ENCODE results near the gene CCL15.

Gene CCL15

DNA sequence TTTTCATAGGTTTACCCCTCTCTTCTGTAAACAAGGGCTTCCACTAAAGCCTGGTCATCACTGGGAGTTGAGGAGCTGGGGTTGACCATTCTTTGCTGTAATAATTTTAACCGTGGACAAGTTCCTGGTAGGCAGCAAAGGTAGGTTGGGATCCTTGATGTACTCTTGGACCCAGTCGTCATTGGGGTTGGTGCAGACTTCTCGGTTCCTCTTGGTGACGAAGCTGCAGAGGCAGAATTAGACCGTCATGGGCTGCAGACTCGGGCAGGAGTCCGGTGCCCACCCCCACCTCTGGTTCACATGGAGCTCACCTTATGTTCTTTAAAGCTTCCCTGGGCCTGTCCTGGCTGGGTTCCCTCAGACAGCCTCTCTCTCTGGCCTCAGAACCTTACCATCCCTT lies 23.8 kb downstream of the CCL15 start:
- no peak overlapping the region for H3K9ac ChIP-seq (ENCODE audit: low read length)
- no peaks in the 10 kb centered on the region for H3K36me3 ChIP-seq (ENCODE audit: insufficient read depth, low read length)
- H3K9me3 ChIP-seq (ENCODE audit: low read length): no peaks in the 10 kb centered on the region
- H3F3A ChIP-seq (ENCODE audit: insufficient read depth, low read length): no peaks in the 10 kb centered on the region
- no peak overlapping the region for H3K4me2 ChIP-seq (ENCODE audit: low read length)
- H4K20me1 ChIP-seq (ENCODE audit: insufficient read depth, low read length): no peaks in the 10 kb centered on the region
- H2AFZ ChIP-seq (ENCODE audit: low read length): no peak overlapping the region
- no peaks in the 10 kb centered on the region for H3K9me2 ChIP-seq (ENCODE audit: low read depth, low read length)
- no peaks in the 10 kb centered on the region for H3K4me1 ChIP-seq (ENCODE audit: insufficient read depth, low read length, severe bottlenecking)
- no peak overlapping the region for H3K4me3 ChIP-seq (ENCODE audit: low read depth, low read length, poor library complexity, severe bottlenecking)
- no peak for TF ChIP-seq CTCF (IDR thresholded peaks at IDR 0.05; ENCODE audit: low read length)
- TF ChIP-seq EZH2 (IDR thresholded peaks at IDR 0.05; ENCODE audit: borderline replicate concordance, low read length): no peak
- H3K27ac ChIP-seq (ENCODE audit: low read depth, low read length, poor library complexity, severe bottlenecking): no peak overlapping the region
- 0 out of 2 replicates have a peak, but pooled peaks cover 3% of the 10 kb centered on the region for H3K27me3 ChIP-seq (ENCODE audit: insufficient read depth, low read length)
- no peaks in the 10 kb centered on the region for H3K79me2 ChIP-seq (ENCODE audit: insufficient read depth, low read length)

DNA sequence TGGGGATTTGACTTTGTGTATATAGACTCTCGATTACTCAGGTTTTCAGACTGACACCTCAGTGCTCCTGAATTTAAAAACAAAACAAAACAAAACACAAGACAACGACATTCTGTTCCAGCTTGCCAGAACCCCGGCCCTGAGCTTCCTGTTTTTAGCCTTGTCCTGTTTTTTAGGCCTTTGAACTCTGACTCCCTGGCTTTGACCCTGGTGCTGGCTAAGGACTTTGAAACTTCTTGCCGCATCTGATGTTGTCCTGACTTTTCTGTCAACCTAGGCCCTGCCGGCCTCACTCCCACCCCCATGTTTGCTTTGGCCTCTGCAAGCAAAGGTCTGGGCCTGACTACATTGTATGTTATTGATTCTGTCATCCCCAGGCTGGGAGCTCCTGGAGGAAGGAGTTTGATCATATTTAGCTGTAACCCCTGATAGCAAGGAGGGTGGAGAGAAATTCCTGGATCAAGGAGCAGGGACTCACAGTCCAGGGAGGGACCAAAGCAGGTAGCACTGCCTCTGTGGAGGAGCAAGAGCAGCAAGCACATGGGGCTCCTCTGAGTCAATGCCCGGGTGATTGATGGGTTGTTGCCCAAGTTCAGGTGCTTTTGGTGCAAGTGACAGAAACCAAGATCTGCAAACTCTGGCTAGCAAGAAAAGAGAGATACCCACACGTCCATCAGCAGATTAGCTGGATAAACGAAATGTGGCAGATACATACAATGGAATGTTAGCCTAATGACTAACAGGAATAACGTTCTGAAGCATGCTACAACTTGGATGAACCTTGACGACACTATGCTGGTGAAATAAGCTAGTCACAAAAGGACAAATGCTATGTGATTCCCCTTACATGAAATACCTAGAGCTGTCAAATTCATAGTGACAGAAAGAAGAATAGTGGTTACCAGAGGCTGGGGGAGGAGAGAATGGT lies 27.8 kb downstream of the CCL15 start:
- TF ChIP-seq EZH2 (IDR thresholded peaks at IDR 0.05; ENCODE audit: borderline replicate concordance, low read length) (no peak), CTCF (IDR thresholded peaks at IDR 0.05; ENCODE audit: low read length) (no peak)
- no peaks in the 10 kb centered on the region for H3K79me2 ChIP-seq (ENCODE audit: insufficient read depth, low read length)
- H2AFZ ChIP-seq (ENCODE audit: low read length): no peak overlapping the region
- H4K20me1 ChIP-seq (ENCODE audit: insufficient read depth, low read length): no peaks in the 10 kb centered on the region
- no peaks in the 10 kb centered on the region for H3K4me1 ChIP-seq (ENCODE audit: insufficient read depth, low read length, severe bottlenecking)
- no peaks in the 10 kb centered on the region for H3K9me2 ChIP-seq (ENCODE audit: low read depth, low read length)
- no peaks in the 10 kb centered on the region for H3K36me3 ChIP-seq (ENCODE audit: insufficient read depth, low read length)
- no peaks in the 10 kb centered on the region for H3K9me3 ChIP-seq (ENCODE audit: low read length)
- no peaks in the 10 kb centered on the region for H3F3A ChIP-seq (ENCODE audit: insufficient read depth, low read length)
- no peaks in the 10 kb centered on the region for H3K27me3 ChIP-seq (ENCODE audit: insufficient read depth, low read length)
- H3K4me3 ChIP-seq (ENCODE audit: low read depth, low read length, poor library complexity, severe bottlenecking): no peak overlapping the region
- H3K4me2 ChIP-seq (ENCODE audit: low read length): no peak overlapping the region
- H3K27ac ChIP-seq (ENCODE audit: low read depth, low read length, poor library complexity, severe bottlenecking): no peak overlapping the region
- no peak overlapping the region for H3K9ac ChIP-seq (ENCODE audit: low read length)

DNA sequence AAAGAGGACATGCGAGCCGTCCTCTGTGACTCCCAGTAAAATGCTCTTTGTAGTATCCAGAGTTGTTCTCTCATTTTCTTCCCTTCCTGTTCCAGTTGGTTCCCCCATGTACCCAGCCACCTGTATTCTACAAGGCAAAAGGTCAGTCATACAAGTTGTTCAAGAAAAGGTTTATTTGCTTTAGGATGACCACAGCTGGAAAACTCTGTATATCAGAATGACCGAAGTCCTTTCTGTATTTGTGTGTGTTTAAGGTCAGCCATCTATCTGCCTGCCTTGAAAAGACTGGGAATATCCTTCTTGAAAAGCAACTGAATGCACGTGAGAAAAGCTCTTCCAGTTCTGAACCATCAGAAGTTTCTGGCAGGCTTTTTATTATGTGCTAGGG lies 28.4 kb downstream of the CCL15 start:
- no peaks in the 10 kb centered on the region for H3K9me3 ChIP-seq (ENCODE audit: low read length)
- H3K79me2 ChIP-seq (ENCODE audit: insufficient read depth, low read length): no peaks in the 10 kb centered on the region
- H3F3A ChIP-seq (ENCODE audit: insufficient read depth, low read length): no peaks in the 10 kb centered on the region
- no peak overlapping the region for H3K4me2 ChIP-seq (ENCODE audit: low read length)
- H3K4me1 ChIP-seq (ENCODE audit: insufficient read depth, low read length, severe bottlenecking): no peaks in the 10 kb centered on the region
- TF ChIP-seq CTCF (IDR thresholded peaks at IDR 0.05; ENCODE audit: low read length): no peak
- TF ChIP-seq EZH2 (IDR thresholded peaks at IDR 0.05; ENCODE audit: borderline replicate concordance, low read length): no peak
- no peaks in the 10 kb centered on the region for H4K20me1 ChIP-seq (ENCODE audit: insufficient read depth, low read length)
- H3K4me3 ChIP-seq (ENCODE audit: low read depth, low read length, poor library complexity, severe bottlenecking): no peak overlapping the region
- no peak overlapping the region for H2AFZ ChIP-seq (ENCODE audit: low read length)
- no peaks in the 10 kb centered on the region for H3K27me3 ChIP-seq (ENCODE audit: insufficient read depth, low read length)
- H3K27ac ChIP-seq (ENCODE audit: low read depth, low read length, poor library complexity, severe bottlenecking): no peak overlapping the region
- no peaks in the 10 kb centered on the region for H3K9me2 ChIP-seq (ENCODE audit: low read depth, low read length)
- H3K36me3 ChIP-seq (ENCODE audit: insufficient read depth, low read length): no peaks in the 10 kb centered on the region
- no peak overlapping the region for H3K9ac ChIP-seq (ENCODE audit: low read length)
